ENCODE measurements around the gene RAD51D. TPM values are rescaled to one million over a fixed set of nuclear protein-coding genes. Genes with fewer than 3 reads are reported as not detected.

The RAD51D gene
- total RNA-seq, 3 donors from 2014 or later (not counting 1 experiment from before 2014, with no cell fraction given) = 15.4 to 27.0 (median 22.7) TPM

DNA sequence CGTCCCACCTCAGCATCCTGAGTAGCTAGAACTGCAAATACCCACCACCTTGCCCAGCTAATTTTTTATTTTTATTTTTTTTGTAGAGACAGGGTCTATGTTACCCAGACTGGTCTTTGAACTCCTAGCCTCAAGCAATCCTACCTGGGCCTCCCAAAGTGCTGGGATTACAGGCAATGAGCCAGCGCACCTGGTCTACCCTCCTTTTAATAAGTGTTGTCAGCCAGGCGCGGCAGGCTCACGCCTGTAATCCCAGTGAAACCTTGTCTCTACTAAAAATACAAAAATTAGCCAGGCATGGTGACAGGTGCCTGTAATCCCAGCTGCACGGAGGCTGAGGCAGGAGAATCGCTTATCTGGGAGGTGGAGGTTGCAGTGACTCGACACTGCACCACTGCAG lies 75.5 kb downstream of the RAD51D start:
- TF ChIP-seq, protein P1, sequence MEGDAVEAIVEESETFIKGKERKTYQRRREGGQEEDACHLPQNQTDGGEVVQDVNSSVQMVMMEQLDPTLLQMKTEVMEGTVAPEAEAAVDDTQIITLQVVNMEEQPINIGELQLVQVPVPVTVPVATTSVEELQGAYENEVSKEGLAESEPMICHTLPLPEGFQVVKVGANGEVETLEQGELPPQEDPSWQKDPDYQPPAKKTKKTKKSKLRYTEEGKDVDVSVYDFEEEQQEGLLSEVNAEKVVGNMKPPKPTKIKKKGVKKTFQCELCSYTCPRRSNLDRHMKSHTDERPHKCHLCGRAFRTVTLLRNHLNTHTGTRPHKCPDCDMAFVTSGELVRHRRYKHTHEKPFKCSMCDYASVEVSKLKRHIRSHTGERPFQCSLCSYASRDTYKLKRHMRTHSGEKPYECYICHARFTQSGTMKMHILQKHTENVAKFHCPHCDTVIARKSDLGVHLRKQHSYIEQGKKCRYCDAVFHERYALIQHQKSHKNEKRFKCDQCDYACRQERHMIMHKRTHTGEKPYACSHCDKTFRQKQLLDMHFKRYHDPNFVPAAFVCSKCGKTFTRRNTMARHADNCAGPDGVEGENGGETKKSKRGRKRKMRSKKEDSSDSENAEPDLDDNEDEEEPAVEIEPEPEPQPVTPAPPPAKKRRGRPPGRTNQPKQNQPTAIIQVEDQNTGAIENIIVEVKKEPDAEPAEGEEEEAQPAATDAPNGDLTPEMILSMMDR (IDR thresholded peaks at IDR 0.05) = no peak
- Histone ChIP-seq H3K4me3 (ENCODE audit: low read length) (no peak overlapping the region), H3K9me3 (ENCODE audit: control insufficient read depth, insufficient read depth, low read length) (no peaks in the 10 kb centered on the region), H3K4me1 (ENCODE audit: control insufficient read depth, insufficient read depth, low read length) (peaks cover 68% of the 10 kb centered on the region), H3K27me3 (ENCODE audit: control insufficient read depth, insufficient read depth, low read length) (no peaks in the 10 kb centered on the region), H3K36me3 (ENCODE audit: control insufficient read depth, insufficient read depth, low read length) (peaks cover 2% of the 10 kb centered on the region), H3K27ac (ENCODE audit: low read length) (peak overlapping the region; percentile 73)
- no peaks in the 10 kb centered on the region for H3K36me3 Mint-ChIP-seq
- peaks cover 53 to 60% of the 10 kb centered on the region in 2 donors for H3K4me1 Mint-ChIP-seq
- H3K27me3 Mint-ChIP-seq (ENCODE audit: low read depth in 2 of 2) = no peaks in the 10 kb centered on the region
- intact Hi-C loops (cut with micrococcal nuclease) = no loop called here
- no peaks in the 10 kb centered on the region for H3K9me3 Mint-ChIP-seq
- no peak overlapping the region for H3K4me3 Mint-ChIP-seq
- ATAC-seq = no peak
- H3K27ac Mint-ChIP-seq = peak overlapping the region; percentile 88 to 99
- 94% methylated on average over 8 of the region's 8 CpGs for WGBS (ENCODE audit: insufficient coverage)
- no peak for DNase-seq

Other genes starting within 250 kb of the RAD51D start
- 1 to 10 TPM; 4.1 to 4.7 (median 4.3) TPM for gene CCT6B, start 158.4 kb downstream of the RAD51D start, total RNA-seq
- 10 to 100 TPM; 33.2 to 44.4 (median 34.3) TPM for gene ZNF830, start 158.3 kb downstream of the RAD51D start, total RNA-seq
- 10 to 100 TPM; 70.2 to 83.7 (median 72.0) TPM for gene LIG3, start 139.3 kb downstream of the RAD51D start, total RNA-seq
- 10 to 100 TPM; 50.0 to 86.6 (median 75.9) TPM for gene RFFL, start 56.2 kb downstream of the RAD51D start, total RNA-seq
- gene FNDC8, start 1.8 kb upstream of the RAD51D start, total RNA-seq = not detected
- 1 to 10 TPM; 4.0 to 7.9 (median 6.1) TPM for gene NLE1, start 22.4 kb upstream of the RAD51D start, total RNA-seq
- gene UNC45B, start 28.0 kb upstream of the RAD51D start, total RNA-seq = 1 to 10 TPM in 2 of 3 donors, under 1 TPM in 1; 0.78 to 1.4 (median 1.2) TPM
- gene SLC35G3, start 74.5 kb upstream of the RAD51D start, total RNA-seq = not detected
- 100 to 1,000 TPM; 118 to 164 (median 141) TPM for gene SLFN5, start 123.2 kb upstream of the RAD51D start, total RNA-seq